GM06990 (cell line): Measurements from ENCODE around the gene EIF4G3.

Source experiments
- DNase-seq: peaks from one replicate; pipeline ENCODE4 v3.0.0-alpha.2; 2011; ENCODE audit not compliant: insufficient read length; ENCODE audit errors: extremely low read depth
- H3K27me3 ChIP-seq: replicated peaks from 2 replicates; pipeline ENCODE4 v1.6.0; 2011; ENCODE audit warnings: low read length; ENCODE audit not compliant: control insufficient read depth, insufficient read depth
- H3K36me3 ChIP-seq: 2 replicates; pipeline ENCODE4 v1.5.1; 2011; ENCODE audit warnings: low read length; ENCODE audit not compliant: control insufficient read depth, insufficient read depth
- H3K4me3 ChIP-seq: replicated peaks from 2 replicates; pipeline ENCODE4 v1.5.1; 2011; ENCODE audit warnings: low read depth, mild to moderate bottlenecking, control low read depth, low read length
- CTCF ChIP-seq: IDR thresholded peaks from 2 replicates; pipeline ENCODE4 v1.5.1; 2011; ENCODE audit warnings: low read length, control low read depth, mild to moderate bottlenecking, inconsistent platforms; ENCODE audit not compliant: insufficient read depth, poor library complexity, severe bottlenecking

EIF4G3 gene

GRCh38 chr1:21077085-21077484, 99.6 kb downstream of the EIF4G3 start:
- DNase-seq: no peak
- no peak for TF ChIP-seq CTCF

GRCh38 chr1:21072721-21073120, 104.0 kb downstream of the EIF4G3 start:
- no peak for DNase-seq

More at GRCh38 chr1:21077085-21077484, 99.6 kb downstream of the EIF4G3 start:
- Histone ChIP-seq H3K27me3 (no peaks in the 10 kb centered on the region), H3K36me3 (peaks cover 2% of the 10 kb centered on the region), H3K4me3 (no peak overlapping the region)

GRCh38 chr1:21069549-21069948, 107.1 kb downstream of the EIF4G3 start:
- TF ChIP-seq CTCF: no peak
- Histone ChIP-seq H3K4me3 (no peak overlapping the region), H3K27me3 (no peaks in the 10 kb centered on the region), H3K36me3 (peaks cover 2% of the 10 kb centered on the region)
- no peak for DNase-seq

More at GRCh38 chr1:21072721-21073120, 104.0 kb downstream of the EIF4G3 start:
- H3K36me3 ChIP-seq: peaks cover 2% of the 10 kb centered on the region
- no peak for TF ChIP-seq CTCF
- H3K4me3 ChIP-seq: no peak overlapping the region
- no peaks in the 10 kb centered on the region for H3K27me3 ChIP-seq

GRCh38 chr1:21068937-21069336, 107.8 kb downstream of the EIF4G3 start:
- H3K36me3 ChIP-seq: peaks cover 2% of the 10 kb centered on the region
- H3K4me3 ChIP-seq: no peak overlapping the region
- DNase-seq: no peak
- no peaks in the 10 kb centered on the region for H3K27me3 ChIP-seq
- no peak for TF ChIP-seq CTCF

- Histone ChIP-seq H3K36me3 (no peaks in the 10 kb centered on the region), H3K27me3 (no peaks in the 10 kb centered on the region), H3K4me3 (no peak overlapping the region)
- no peak for DNase-seq
- TF ChIP-seq CTCF: no peak
Observed at GRCh38 chr1:21067551-21068227, 109.0 kb downstream of the EIF4G3 start.
